Pancreas (tissue), 10 donors: ENCODE data around the gene NDUFB10. TPM values are rescaled to one million over a fixed set of nuclear protein-coding genes. Genes with fewer than 3 reads are reported as not detected.
A peak's percentile ranks its signal among the peaks of the same experiment; 100 is the strongest.

Source experiments
- ATAC-seq, 4 donors: fragments of 200-7000 bp; cut with Tn5 transposase; one replicate each; pipeline versions ENCODE4 v1.8.0 to v1.9.1; 2020; ENCODE audit warnings: mild to moderate bottlenecking in 4 of 4, moderate library complexity in 4 of 4
- DNase-seq, 6 donors: peaks; one replicate each; pipeline ENCODE4 v3.0.0-alpha.2; 2020
- FAIRE-seq: peaks from 2 replicates; lab custom pipeline; 2012; peaks lifted over from hg19 to GRCh38; lab: Jason Lieb, UNC
- H3K27ac ChIP-seq, 4 donors: fragments of 200-600 bp; sonication (generic); 1 replicate in 3 of 4; 2 replicates in 1 of 4; pipeline versions ENCODE4 v1.5.0 to v1.8.0; 2020
- H3K27me3 ChIP-seq, 4 donors: fragments of 200-600 bp; one replicate each; pipeline ENCODE4 v1.8.0; 2021
- H3K36me3 ChIP-seq, 3 donors: fragments of 200-600 bp; sonication (generic) in 1 of 3; one replicate each; pipeline versions ENCODE4 v1.5.0 to v1.8.0; 2020 to 2021
- H3K4me1 ChIP-seq, 3 donors: fragments of 200-600 bp; one replicate each; pipeline ENCODE4 v1.8.0; 2021
- H3K4me3 ChIP-seq, 4 donors: fragments of 200-600 bp; sonication (generic) in 2 of 4; one replicate each; pipeline versions ENCODE4 v1.5.0 to v1.8.0; 2020 to 2021
- H3K9me3 ChIP-seq, 4 donors: fragments of 200-600 bp; one replicate each; pipeline ENCODE4 v1.8.0; 2021
- WGBS, 2 donors: extraction: QIAGEN DNeasy Blood & Tissue Kit; methylation state at CpG; one replicate each; pipeline ENCODE4 v1.1.7; 2013; 5-methylcytosine and 5-hydroxymethylcytosine counted together
- intact Hi-C, 3 donors: fragments of 100-400 bp; cut with DNase I; formaldehyde crosslinking; loops; one replicate each; pipeline versions ENCODE4 v1.11.1 to v1.14.2; 2022
- polyA plus RNA-seq, 2 donors: library from polyadenylated mRNA; stranded (reverse); fragments of 200-250 nt; gene quantifications; one replicate each; pipeline ENCODE4 v1.2.3, GENCODE V29; 2013
- total RNA-seq, 6 donors: library from RNA; stranded (reverse); fragmentation: NEBNext Ultra II Directional in 4 of 6; extraction: Animal tissue kit (Norgen Biotek cat#: 25700) in 4 of 6; gene quantifications; one replicate each; pipeline versions ENCODE4 v1.2.1 to v1.2.4, GENCODE V29; 2021 to 2023
- TF ChIP-seq, protein P1 (sequence below), 4 donors: fragments of 200-600 bp; sonication (generic) in 3 of 4; IDR thresholded peaks; one replicate each; pipeline versions ENCODE4 v1.5.0 to v1.8.0; 2021; ENCODE audit warnings: antibody characterized with exemption in 4 of 4
- donor health status: healthy with polysubstance abuse.
- donor health status: DM: no; HTN: no; CAD: no; lungs with moderate emphysema.
- donor health status: DM: no; HTN: no; CAD: no.
- donor health status: control.
- donor health status: control.
- donor health status: Bipolar disorder and iron deficiency.
- donor health status: DM: yes; HTN: yes; CAD: no.
- donor health status: DM: no; HTN: no; CAD: no.
- donor health status: DM: no; HTN: no; CAD: no.
- donor health status: DM: yes; HTN: yes; CAD: no.

NDUFB10 gene
- total and polyA plus RNA-seq, 8 donors, result 54.0 to 108 (median 65.9) TPM

DNA sequence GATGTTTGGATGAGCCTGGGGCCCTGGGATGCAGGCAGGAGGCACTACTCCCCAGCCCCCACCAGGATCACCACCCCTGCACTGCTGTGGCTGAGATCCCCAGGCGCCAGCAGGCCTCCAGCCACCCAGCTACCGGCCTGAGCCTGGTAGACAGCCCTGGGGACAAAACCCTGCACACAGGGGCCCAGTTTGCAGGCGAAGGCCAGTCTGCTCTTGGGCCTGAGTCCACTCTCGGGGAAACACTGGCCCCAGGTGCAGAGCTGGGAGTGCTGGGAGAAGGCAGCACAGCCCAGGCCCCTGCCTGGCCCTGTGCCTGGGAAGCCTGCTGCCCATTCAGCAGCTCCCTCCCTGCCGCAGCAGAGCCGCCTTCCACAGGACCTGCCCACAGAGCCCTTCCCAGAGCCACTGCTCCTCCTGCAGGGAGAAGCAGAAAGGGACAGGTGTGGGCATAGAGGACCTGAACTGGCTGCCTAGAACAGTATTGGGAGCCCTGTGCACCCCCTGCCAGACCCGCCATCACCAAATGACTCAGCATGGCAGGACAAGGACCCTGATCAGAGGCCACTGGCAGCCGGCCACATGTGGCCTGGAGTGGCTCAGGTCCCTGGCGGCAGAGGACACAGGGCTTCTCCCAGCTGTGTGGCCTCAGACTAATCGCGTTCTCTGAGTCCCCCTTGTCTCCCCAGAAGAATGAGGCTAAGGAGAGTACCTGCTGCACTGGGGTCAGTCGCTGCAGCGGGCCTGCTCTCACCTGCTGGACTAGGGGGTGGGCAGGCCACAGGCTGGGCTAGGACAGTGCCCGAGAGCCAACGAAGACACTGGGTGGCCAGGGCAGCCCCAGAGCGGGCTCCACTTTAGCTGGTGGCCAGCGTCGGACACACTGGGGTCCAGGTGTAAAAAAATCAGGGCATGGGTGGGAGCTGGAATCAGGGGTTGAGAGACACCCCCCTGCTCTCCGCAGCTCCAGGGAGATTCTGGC lies 27.0 kb upstream of the NDUFB10 start:
- intact Hi-C loops, result no loop called here
- WGBS, 2 donors, result 49% methylated on average over 19 of the region's 19 CpGs
- Histone ChIP-seq H3K4me1 (peaks cover 0 to 4% (median 0%) of the 10 kb centered on the region in 3 donors), H3K4me3 (no peak overlapping the region), H3K27ac (peak overlapping the region in 2 of 4 donors; percentile 16 to 28), H3K9me3 (no peaks in the 10 kb centered on the region), H3K27me3 (no peaks in the 10 kb centered on the region), H3K36me3 (peaks cover 0 to 3% (median under 1%) of the 10 kb centered on the region in 3 donors)
- peak in 5 of 6 donors; percentile 75 to 94 (median 81) for DNase-seq
- TF ChIP-seq, protein P1, sequence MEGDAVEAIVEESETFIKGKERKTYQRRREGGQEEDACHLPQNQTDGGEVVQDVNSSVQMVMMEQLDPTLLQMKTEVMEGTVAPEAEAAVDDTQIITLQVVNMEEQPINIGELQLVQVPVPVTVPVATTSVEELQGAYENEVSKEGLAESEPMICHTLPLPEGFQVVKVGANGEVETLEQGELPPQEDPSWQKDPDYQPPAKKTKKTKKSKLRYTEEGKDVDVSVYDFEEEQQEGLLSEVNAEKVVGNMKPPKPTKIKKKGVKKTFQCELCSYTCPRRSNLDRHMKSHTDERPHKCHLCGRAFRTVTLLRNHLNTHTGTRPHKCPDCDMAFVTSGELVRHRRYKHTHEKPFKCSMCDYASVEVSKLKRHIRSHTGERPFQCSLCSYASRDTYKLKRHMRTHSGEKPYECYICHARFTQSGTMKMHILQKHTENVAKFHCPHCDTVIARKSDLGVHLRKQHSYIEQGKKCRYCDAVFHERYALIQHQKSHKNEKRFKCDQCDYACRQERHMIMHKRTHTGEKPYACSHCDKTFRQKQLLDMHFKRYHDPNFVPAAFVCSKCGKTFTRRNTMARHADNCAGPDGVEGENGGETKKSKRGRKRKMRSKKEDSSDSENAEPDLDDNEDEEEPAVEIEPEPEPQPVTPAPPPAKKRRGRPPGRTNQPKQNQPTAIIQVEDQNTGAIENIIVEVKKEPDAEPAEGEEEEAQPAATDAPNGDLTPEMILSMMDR (IDR thresholded peaks at IDR 0.05), result no peak
- peak; percentile 47 to 79 (median 64) for ATAC-seq
- FAIRE-seq, result no peak

DNA sequence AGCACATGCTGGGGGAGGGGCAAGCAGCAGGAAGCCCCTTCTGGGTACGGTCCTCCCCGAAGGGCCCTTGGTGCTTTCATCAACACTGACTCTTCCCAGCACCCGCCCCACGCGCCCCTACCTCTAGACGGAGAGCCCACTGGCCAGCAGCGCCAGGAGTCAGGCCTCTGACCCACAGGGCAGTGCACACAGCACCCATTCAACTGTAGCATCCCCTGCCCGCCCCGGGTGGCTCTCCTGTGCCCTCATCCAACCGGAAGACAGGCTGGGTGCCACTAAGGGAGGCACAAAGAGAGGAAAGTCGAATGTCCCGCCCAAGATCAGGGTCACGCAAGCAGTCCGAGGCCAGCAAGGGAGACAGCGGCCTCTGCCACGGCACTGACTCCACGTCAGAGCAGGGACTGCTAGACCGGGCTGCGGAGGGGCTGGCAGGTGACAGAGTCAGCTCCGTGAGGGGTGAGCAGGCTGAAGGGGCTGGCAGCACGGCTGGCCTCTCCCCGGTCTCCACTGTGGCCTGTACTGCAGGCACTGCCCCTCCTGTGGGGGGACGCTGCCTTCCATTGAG lies 26.2 kb upstream of the NDUFB10 start:
- WGBS, 2 donors, result 40% methylated on average over 23 of the region's 23 CpGs
- Histone ChIP-seq H3K4me3 (no peak overlapping the region), H3K9me3 (no peaks in the 10 kb centered on the region), H3K4me1 (peaks cover 0 to 4% (median 2%) of the 10 kb centered on the region in 3 donors), H3K27ac (peak overlapping the region in 2 of 4 donors; percentile 28 to 35), H3K36me3 (peaks cover under 1 to 9% (median 3%) of the 10 kb centered on the region in 3 donors), H3K27me3 (no peaks in the 10 kb centered on the region)
- TF ChIP-seq, protein P1 (IDR thresholded peaks at IDR 0.05), result no peak
- intact Hi-C loops, result no loop called here
- FAIRE-seq (no peak), DNase-seq (peak in 3 of 6 donors; percentile 40 to 84 (median 47)), ATAC-seq (peak in 3 of 4 donors; percentile 2 to 8 (median 4))

DNA sequence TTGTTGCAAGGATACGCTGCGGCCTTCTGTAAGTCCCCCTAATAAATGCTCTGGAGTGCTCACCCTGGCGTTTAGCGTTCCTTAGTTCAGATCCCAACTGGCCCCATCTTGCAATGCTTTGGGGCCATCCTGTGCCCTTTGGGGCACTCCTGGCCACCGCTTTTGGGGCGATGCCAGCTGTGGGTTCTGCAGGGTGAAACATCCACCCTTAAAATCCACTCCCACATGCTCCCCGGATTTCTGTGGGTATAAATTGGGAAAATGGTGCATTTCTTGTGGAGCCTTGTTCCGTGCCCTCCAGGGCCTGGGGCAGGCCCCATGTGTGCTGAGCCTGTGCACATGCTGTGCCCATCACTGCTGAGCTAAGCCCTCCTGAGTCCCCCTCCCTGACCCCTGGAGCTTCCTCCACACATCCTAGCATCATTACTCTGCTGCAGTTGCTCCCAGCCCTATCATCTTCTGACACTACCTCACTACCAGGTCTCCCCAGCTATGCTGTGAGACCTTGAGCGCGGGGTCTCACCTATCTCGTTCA lies 22.3 kb upstream of the NDUFB10 start:
- no peak overlapping the region for H3K27ac ChIP-seq
- H3K4me1 ChIP-seq, result peaks cover 0 to 25% (median 18%) of the 10 kb centered on the region in 3 donors
- DNase-seq (peak in 1 of 6 donors; percentile 54), FAIRE-seq (no peak), ATAC-seq (no peak)
- WGBS, 2 donors, result 80 to 83% methylated on average over 11 of the region's 11 CpGs
- H3K4me3 ChIP-seq, result no peak overlapping the region
- H3K9me3 ChIP-seq, result no peaks in the 10 kb centered on the region
- intact Hi-C loops, result no loop called here
- TF ChIP-seq, protein P1 (IDR thresholded peaks at IDR 0.05), result no peak
- peaks cover 3 to 22% (median 7%) of the 10 kb centered on the region in 3 donors for H3K36me3 ChIP-seq
- H3K27me3 ChIP-seq, result no peaks in the 10 kb centered on the region

DNA sequence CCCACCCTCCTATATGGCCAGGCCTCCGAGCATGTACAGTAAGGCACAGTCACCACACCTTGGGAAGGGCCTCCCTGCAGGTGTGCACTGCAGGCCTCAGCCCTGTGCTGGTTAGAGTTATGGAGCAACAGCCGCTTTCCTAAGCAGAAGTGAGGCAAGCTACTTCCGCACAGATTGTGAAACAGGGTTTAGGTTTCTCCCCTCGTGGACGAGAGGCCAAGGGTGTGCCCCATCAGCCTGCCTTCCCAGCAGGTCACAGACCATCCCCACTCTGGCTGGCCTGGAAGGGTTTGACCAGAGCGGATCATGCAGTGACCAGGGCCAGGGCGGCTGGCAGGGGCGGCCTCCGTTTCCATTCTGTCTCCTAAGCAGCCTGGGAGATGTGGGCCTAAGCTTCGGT lies 21.0 kb upstream of the NDUFB10 start:
- peak in 1 of 6 donors; percentile 65 for DNase-seq
- Histone ChIP-seq H3K4me1 (peaks cover 0 to 25% (median 18%) of the 10 kb centered on the region in 3 donors), H3K27ac (no peak overlapping the region), H3K4me3 (no peak overlapping the region), H3K36me3 (peaks cover 3 to 22% (median 7%) of the 10 kb centered on the region in 3 donors), H3K9me3 (no peaks in the 10 kb centered on the region), H3K27me3 (no peaks in the 10 kb centered on the region)
- no peak for FAIRE-seq
- intact Hi-C loops, result no loop called here
- 83 to 84% methylated on average over 10 of the region's 10 CpGs for WGBS, 2 donors
- TF ChIP-seq, protein P1 (IDR thresholded peaks at IDR 0.05), result no peak
- no peak for ATAC-seq
